Stimulated activated CD4-positive, alpha-beta T cell treated with anti-CD3 and anti-CD28 coated beads, Interleukin-15, amount 100 ng/mL, for 24 hours (primary cell): Measurements from ENCODE around the gene OR6S1.
"Not testable (repeated sequence)": the region's sequence is repeated elsewhere in the genome, so short reads cannot be mapped to it uniquely, and the experiment has no call there.

ENCODE experiments used
- DNase-seq: peaks from one replicate; pipeline ENCODE4 v3.0.0-alpha.2; 2020

Gene OR6S1

DNA sequence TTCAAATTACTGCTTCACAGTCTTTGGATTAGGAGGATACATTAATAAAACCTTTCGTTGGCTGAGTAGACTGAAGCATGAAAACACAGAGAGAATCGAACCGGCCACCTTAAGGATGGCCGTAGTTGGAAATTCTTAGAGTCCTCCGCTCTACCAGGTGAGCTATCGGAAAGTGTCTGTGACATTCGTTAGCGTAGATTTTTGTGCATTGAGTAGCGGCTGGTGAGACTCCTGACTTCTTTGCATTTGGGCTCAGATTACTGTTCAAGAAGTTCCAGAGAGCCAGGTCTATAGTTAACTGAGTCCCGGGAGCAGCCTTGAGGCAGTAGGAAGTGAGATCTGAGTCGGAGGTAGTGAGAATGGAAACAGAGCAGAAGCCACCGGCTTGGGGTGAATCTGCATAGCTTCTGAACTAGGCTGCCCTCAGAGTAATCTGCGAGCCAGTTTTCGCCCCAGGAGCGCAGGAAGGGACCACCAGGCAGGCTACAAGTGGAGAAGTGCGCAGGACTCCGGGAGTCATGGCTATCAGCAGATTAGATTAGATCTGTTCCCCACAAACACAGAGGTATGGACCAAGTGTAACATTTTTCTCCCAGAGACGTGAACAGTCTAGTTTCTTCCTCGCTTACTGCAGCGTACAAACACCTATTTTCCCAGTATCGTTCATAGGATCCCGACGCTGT is 11.0 kb downstream of the OR6S1 start:
- DNase-seq: peak; percentile 66

DNA sequence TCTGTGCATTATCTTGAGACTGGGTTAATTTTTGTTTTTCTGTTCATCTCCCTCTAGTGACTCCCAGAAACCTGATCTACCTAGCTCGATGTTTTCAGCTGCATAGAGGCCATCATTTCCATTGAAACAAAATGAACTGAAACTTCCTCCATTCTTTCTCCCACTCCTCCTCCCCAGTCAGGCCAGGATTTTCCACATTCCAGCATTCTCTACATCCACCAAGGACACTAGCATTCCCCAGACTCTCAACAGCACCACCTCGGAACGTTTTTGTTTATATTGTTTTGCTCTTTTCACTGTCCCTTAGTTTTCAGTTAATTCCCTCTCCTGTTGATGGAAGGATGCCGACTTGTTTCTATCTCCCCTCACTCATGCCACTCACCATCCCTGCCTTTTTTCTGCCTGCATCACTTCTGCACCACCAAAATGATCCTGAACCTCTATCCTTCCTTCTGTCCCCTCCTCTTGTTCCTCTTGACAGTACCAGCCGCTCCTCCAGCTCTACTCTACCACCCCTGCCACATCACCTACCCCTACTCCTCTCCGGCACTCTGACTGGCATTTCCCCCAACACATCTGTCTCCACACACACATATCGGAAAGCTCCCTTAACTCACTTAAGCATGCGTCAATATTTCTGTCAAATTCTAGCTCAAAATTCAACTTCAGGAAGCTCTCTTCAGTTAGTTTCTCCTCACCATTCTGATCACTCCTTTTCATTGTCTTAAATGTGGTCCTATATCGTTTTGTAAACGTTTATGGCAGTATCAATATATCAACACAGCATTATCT is 13.2 kb downstream of the OR6S1 start:
- no peak for DNase-seq

- no peak for DNase-seq
Observed at GRCh38 chr14:20627346-20628027, 14.0 kb downstream of the OR6S1 start.

- DNase-seq: no peak
Observed at GRCh38 chr14:20626274-20626673, 15.2 kb downstream of the OR6S1 start.

DNA sequence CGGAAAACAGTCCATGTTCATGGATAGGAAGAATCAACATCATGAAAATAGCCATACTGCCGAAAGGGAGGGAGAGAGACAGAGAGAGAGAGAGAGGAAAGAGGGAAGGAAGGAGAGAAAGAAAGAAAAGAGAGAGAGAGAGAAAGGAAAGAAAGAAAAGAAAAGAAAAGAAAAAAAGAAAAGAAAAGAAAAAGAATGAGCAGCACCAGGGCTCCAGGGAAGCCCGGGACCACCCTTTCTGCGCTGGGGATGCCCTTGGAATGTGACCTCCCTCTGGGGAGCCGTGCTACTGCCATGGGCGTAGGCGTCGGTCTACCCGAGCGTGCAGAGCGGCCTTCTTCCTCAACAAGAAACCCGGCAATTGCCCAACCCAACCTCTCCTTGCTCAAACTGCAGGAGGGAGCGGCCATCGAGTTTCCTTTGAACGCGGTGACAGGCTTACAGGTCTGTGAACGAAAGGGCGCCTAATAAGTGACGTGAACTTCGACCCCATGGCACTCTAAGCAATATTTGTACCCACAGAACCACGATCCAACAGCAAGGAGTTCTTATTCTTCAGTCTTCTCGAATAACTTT is 16.9 kb downstream of the OR6S1 start:
- peak; percentile 63 for DNase-seq

- peak; percentile 35 for DNase-seq
Observed at GRCh38 chr14:20623798-20624197, 17.7 kb downstream of the OR6S1 start.

DNA sequence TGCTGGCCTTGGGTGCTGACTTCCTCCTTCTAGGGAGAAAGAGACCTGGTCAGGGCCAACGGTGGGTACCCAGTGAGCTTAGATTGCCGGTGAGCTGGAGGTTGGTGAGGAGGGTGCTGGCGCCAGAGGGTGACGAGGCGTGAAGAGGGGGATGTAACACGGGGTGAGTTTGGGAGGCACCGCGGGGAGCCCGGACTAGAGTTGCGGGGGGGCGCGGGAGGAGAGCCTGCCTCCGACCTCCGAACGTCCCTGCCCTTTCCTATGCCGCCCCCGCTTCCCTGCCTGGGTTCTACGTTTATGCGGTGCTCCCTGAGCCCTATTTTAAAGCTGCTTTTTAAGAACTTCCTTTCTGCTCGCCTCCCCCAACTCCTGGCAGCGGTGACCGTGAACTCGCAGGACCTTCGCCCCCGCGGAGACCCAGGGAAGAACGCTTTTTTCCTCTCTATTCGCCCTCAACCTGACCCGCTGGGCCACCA is 18.6 kb downstream of the OR6S1 start:
- DNase-seq: no peak

DNA sequence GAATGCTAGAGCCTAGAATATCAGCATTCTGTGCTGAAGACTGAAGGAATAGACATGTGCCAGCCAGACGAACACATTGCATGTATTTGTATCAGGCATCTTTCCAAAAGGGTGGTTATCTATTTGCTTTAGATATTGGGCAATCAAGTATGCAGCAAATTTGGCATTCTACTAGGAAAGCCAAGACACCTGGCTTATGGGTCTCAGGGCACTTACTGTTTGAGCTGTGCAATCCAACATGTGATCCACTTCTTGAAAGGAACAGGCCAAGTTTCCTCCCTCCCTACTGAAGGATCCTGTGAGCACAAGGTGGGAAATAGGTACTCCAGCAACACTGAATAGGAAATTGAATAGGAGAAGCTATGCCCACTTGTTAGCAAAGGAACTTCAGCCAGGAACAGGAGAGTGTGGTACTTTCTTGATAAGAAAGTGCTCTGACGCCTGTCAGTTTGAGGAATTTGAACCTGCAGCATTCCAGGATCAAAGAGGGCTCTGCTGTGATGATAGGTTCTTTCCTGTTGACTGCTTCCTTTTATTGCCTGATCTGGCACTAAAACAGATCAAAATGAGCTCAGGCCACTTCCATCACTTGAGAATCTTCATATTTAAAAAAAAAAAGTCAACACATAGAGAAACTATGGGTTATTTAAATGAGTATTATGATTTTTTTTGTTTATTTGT is 20.6 kb downstream of the OR6S1 start:
- DNase-seq: no peak

- DNase-seq: not testable (repeated sequence)
Observed at GRCh38 chr14:20619688-20620087, 21.8 kb downstream of the OR6S1 start.

GRCh38 chr14:20618271-20618749 is 23.2 kb downstream of the OR6S1 start:
- no peak for DNase-seq

GRCh38 chr14:20617138-20618003 is 24.1 kb downstream of the OR6S1 start:
- no peak for DNase-seq

DNA sequence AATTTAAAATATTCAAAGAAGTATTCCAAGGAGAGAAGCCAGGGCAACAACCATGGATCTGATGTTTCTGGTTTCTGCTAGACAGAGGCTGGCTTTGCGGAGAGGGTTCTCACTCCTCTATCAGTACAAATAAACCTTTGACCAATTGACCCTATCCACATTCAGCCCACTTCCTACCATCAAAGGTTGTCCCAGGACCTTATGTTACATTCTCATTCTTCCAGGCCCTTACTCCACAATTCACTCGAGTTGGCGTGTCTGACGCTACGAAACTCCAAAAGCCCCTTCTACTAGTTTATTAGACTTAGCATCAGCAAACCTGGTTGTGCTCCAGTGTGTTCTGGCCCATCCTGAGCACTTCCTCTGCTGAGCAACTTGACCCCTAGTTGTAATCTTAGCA is 25.5 kb downstream of the OR6S1 start:
- no peak for DNase-seq

DNA sequence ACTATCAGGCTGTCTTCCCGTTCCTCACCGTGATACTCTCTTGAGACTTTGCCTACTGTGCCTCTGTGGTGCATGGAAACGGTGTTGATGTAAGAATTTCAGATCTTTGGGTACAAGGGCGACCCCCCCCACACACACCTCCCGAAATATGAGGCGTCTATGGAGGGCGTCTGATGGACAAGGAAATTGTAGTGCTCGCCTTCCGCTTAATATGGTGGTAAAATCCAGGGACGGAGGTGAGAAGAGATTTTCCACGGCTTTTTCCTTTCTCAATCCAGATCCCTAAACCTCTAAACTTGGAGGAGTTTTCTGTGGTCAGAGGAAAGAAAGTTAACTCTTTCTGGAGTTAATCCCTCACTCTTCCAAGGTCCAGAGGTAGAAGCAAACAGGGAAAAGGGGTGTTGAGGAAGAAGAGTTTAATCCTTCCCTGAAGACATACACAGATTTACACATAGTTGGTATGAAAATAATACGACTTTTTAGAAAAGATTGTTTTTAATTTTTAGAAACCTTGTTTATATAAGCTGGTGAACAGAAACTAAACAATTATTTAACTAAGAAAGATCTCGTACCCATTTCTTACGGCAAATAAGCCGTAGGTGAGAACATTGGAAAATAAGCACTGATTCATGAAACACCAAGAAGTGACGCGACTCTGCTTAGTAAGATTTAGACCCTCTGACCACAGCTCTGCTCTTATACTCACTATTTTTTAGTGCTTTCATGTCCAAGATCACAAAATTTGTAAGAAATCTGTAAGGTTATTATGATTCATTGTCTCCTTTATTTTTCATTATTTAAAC is 27.3 kb downstream of the OR6S1 start:
- peak; percentile 39 for DNase-seq

GRCh38 chr14:20613094-20614037 is 28.1 kb downstream of the OR6S1 start:
- peak; percentile 91 for DNase-seq

DNA sequence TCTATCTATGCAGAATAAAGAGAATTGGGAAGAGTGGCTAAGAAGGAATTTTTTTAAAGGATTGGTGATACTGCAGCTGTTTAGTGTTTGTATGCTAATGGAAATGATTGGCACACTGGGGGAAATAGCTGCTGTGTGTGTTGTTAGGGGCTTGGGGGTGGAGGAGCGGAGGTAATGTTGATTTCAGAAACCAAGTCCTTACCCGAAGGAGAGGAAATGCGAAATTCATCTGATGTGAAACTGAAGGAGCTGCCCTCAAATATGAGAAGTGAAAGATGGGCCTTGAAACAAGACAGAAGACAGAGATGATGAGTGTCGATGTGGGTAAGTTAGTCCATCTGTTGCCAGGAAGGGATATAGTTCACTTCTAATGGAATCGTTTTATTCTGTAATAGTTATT is 29.1 kb downstream of the OR6S1 start:
- DNase-seq: no peak

- DNase-seq: no peak
Observed at GRCh38 chr14:20611277-20611676, 30.2 kb downstream of the OR6S1 start.

DNA sequence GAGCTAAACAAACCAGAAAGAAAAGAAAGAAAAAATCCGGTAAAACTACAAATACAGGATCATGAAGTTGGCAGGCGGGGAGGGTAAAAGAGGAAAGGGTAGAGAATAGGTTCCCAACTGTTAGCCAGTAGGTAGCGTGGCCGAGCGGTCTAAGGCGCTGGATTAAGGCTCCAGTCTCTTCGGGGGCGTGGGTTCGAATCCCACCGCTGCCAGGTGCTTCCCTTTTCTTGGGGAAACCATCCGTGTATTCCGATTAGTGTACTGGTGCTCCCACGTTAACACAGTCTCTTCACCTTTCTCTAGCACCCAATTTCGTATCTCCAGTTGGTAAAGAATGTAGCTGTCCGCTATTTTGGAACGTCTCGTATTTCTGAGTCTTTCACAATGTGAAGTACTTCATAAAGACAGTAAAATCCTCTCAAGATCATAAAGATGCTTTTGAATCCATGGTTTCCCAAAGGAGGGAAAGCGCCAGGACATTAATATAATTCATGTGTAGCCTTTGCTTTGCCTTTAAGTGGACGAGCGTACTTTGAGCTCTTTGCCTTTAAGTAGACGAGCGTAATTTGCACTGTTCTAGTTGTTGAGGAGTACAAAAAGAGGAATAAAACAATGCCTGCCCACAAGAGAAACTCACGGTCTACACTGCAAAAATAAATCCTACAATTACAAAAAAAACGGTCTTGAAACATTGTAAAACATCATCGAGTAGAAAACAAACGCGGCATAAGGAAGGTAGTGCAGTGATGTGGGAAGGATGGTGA is 31.3 kb downstream of the OR6S1 start:
- DNase-seq: peak; percentile 90

GRCh38 chr14:20609215-20610001 is 32.1 kb downstream of the OR6S1 start:
- DNase-seq: peak; percentile 63
